GM19463 (cell line): Measurements from ENCODE around the gene RALGDS.
"Not testable (repeated sequence)": the region's sequence is repeated elsewhere in the genome, so short reads cannot be mapped to it uniquely, and the experiment has no call there.

Experiments
- ATAC-seq: cut with Tn5 transposase; IDR thresholded peaks from one replicate; pipeline ENCODE4 v1.9.1; 2021; ENCODE audit warnings: mild to moderate bottlenecking, moderate library complexity; ENCODE audit not compliant: unreplicated experiment

Gene RALGDS

DNA sequence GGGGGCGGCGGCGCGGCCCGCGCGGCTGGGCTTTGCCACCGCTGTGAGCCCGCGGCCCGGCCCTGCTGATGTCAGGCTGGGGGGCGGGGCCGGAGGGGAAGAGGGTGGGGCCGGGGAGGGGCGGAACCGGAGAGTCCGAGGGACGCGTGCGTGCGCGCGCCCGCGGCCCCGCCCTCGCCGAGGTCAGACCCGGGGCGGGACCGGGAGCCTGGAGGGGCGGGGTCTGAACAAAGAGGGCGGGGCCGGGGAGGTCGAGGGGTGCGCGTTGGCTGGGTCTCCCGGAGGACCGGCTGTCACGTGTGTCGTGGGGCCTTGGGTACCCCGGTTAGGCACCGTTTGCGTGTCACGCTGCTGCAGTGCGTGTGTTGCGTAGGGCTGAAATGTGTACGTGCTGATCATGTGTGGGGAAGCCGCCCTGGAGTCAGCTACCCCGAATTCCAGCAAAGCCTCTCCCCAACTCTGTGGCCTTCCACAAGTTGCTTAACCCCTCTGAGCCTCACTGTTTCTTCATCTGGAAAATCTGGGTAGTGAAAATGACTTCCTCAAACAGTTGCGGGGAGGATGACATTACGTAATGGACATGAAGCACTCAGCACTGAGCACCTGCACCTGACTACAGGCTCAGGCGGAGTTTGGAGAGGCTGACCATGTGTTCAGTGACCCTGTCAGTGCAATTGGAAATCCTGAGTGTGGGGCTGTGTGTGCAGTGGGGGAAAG, at the start of gene RALGDS:
Gene RALGDS (minus strand): TSS at position 43 of the 717 bp plus-strand sequence. CDS start 86 bp downstream, outside the sequence.
- peak; percentile 62 for ATAC-seq

DNA sequence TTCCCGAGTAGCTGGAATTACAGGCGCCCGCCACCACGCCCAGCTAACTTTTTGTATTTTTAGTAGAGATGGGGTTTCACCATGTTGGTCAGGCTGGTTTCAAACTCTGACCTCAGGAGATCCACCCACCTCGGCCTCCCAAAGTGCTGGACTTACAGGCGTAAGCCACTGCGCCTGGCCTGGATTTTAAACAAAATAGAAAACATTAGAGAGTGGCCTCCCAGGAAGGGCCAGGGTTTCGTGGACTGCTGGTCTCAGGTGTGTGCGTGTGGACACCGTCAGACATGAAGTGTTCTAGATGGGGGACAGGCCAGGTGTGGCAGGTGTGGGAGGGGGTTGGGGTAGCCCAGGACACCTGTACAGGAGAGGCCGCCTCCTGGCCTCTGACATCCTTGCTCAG, 49.7 kb upstream of the RALGDS start:
- no peak for ATAC-seq

DNA sequence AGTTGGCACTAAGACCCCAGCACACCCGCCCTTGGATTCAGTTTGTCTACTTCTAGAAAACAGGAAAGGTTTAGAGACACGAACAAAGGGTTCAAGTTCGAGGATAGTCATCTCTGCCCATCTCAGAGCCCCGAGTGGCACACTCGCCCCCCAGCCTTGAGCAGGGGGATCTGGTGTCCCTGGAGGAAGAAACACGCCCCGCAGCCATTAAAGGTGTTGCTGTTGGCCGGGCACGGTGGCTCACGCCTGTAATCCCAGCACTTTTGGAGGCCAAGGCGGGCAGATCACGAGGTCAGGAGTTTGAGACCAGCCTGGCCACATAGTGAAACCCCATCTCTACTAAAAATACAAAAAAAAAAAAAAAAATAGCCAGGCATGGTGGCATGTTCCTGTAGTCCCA, 48.6 kb upstream of the RALGDS start:
- ATAC-seq = not testable (repeated sequence)

DNA sequence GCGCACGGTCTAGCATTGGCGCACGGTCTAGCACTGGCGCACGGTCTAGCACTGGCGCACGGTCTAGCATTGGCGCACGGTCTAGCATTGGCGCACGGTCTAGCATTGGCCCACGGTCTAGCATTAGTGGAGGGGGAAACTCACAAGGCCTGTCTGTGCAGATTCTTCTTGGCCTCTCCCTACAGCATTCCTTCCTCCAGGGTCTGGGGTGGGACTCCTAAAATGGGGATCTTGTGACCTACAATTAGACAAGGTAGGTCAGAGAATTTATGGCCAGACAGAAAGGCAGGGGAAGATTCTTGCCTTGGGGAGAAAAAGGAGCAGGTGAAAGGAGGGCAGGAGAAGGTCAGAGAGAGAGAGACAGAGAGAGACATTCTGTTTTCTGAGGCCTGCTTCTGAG, 48.1 kb upstream of the RALGDS start:
- ATAC-seq = no peak

DNA sequence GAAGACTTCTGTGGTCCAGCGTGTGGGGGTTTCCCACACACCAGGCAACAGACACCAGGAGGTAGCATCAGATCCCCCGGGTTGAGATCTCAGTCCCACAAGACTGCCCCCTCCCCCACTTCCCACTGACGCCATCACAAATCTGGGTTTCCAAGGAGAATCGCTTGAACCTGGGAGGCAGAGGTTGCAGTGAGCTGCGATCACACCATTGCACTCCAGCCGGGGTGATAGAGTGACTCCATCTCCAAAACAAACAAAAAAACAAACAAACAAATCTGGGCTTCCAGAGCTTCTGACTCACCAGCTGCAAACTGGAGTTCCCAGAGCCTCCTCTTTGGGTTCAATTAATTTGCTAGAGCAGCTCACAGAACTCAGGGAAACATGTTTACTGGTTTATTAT, 47.4 kb upstream of the RALGDS start:
- ATAC-seq = no peak

DNA sequence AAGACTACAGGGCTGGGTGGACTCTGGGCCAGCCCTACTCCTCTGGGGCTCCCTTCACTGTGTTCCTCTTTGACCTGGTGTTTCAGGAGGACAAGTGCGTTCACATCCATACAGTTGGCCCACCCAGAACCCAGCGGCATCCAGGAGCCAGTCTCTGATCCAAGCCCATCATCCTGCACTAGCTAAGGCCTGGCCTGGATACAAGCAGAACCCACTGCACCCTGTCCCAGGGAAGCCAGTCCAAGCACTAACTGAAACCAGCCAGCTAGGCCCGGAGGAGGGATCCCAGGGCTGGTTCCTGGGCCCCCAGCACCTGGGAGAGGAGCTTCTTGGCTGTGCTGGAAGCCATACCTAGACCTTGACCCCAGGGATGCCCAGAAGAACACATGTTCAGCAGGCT, 46.7 kb upstream of the RALGDS start:
- no peak for ATAC-seq

DNA sequence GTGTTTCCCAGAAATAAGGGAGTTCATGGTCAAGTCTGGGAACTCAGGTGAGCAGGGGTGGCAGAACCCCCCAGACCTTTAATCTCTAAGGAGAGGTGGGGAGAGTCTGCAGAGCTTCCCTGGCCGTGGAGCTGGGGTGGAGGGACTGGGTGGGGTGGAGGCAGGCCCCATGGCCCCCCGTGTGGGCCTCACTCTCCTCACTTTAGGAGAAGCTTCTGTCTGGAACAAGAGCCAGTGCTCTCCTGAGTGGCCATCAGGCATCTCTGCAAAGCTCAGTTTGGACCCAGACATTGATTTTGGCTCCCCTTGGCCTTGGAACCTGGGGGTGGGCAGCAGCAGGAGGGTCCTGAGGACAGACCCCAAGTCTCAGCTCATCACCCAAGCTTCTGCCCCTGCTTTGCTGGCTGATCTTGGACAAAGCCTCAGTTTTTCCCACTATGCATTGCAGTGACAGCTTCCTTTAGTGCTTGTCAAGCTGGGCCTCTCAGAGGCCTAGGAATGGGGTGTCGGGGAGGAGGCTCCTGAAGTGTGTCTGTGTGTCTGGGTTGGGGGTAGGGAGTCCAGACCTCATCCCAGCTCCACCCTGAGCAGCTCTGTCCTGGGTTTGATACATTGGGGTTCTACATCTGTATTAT, 46.2 kb upstream of the RALGDS start:
- no peak for ATAC-seq

DNA sequence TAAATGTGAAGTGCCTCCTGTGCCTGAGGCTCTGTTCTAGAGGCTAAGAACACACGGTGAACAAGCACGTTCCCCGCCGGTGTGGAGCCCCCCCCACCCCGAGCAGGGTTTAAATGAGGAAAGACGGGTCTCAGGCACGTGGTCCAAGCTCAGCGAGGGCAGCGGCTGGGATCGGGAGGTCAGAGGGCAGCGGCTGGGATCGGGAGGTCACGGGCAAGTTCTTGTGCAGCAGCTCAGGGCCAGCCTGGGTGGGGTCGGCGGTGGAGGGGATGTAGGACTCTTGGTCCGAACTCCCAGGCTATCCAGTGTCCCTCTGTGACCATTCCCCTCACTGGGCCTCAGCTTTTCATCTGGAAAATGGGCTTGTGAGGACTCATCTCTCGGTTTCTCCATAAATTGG, 45.4 kb upstream of the RALGDS start:
- no peak for ATAC-seq

DNA sequence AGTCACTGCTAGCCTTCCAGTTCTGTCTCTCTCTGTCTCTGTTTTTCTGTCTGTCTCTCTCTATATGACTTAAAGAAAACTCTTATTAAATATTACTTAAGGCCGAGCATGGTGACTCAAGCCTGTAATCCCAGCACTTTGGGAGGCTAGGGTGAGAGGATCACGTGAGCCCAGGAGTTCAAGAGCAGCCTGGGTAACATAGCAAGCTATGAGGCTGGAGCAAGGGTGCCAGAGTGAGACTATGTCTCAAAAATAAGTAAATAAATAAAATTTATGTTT, 44.4 kb upstream of the RALGDS start:
- no peak for ATAC-seq

DNA sequence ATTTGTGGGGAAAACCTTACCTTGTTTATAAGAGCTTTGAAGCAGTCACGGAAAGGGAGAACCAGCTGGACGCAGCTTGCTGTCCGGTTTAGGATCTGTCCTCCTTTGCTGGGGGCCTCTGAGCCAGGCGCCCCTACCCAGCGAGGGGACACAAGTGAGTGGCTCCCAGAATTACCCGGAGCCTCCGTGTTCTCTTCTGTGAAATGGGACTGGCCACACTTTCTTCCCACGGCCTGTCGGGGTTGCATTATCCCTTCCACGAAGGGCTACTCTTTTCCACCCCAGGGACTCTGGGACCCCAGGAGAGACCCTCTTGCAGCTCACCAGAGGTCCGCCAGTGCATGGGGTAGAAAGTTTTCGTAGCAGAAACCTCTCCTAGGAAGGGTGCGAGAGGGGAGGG, 43.2 kb upstream of the RALGDS start:
- no peak for ATAC-seq

DNA sequence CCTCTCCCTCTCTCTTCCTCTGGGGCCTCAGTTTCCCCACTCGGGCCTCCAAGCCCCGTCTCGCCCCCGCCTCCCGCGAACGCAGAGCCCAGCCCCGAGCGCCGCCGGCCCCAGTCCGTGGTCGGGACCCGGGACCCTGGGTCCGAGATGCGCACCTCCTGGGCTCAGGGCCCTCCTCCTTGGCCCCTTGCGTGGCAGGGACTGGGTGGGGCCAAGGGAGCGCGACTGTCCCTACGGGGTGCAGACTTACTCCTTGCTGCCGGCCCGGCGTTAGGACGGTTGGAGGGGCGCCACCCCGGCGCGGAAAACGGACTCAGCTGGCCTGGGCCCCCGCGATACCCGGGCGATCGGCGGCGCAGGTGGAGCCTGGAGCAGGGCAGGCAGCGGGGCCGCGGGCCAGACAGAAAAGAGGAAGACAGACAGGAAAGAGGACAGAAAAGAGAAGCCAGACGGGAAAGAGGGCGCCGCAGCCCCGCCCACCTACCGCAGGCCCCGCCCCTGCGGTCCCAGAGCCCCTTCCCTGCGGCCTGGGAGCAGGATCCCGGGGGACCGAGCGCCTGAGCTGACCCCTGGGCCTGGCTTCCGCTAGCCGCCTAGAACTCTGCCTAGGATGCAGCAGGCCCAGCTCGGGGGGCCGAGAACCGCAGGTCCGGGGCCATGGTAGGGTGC, 42.6 kb upstream of the RALGDS start, which contains the start of gene GBGT1:
Gene GBGT1 (minus strand): TSS at position 411 of the 669 bp plus-strand sequence. CDS start 1,502 bp downstream, outside the sequence.
- no peak for ATAC-seq

DNA sequence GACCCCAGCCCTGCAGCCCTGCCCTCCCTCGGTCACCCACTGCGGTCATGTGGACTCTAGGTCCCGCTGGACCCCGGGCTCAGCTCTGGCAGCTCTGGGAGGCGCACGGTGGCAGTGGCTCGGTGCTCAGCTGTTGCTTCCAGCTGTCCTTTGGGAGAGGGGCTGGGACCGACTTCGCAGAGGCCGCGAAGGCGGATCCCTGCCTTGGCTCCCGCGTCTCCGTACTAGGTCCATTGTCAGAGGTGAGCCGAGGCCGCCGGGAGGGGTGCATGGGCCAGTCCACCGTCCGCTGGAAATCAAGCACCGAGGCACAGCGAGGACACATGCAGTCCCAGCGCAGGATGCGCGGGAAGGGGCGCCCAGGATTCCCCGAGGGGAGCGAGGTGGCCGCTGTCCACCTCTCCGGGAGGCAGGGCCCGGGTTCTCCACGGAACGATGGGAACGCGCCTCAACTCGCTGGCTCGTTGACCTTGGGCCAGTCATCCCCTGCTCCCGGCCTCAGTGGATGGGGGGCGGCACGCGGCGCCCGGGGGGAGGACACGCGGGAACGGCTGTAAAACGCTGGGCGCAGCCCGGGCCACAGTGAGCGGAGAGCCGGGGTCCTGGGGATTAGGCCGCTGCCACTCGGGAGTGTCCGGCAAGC, 41.9 kb upstream of the RALGDS start:
- no peak for ATAC-seq

DNA sequence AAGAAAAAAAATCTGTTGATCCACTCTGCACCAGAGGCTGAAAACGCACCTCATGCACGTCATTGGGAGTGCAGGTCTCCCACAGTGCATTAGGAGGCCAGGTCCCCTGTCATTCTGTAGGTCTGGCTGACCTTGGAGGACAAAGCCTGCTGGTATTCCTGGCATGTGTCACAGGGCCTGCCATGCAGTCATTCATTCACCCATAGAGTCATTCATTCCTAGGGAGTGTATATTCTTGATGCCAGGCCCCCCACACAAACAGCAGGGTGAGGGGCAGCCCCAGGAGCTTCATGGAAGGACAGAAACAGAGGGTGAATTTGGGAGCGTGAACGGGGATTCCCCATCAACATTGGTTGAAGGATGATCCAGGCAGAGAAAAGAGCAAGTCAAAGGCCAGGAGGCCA, 40.5 kb upstream of the RALGDS start:
- ATAC-seq = no peak

DNA sequence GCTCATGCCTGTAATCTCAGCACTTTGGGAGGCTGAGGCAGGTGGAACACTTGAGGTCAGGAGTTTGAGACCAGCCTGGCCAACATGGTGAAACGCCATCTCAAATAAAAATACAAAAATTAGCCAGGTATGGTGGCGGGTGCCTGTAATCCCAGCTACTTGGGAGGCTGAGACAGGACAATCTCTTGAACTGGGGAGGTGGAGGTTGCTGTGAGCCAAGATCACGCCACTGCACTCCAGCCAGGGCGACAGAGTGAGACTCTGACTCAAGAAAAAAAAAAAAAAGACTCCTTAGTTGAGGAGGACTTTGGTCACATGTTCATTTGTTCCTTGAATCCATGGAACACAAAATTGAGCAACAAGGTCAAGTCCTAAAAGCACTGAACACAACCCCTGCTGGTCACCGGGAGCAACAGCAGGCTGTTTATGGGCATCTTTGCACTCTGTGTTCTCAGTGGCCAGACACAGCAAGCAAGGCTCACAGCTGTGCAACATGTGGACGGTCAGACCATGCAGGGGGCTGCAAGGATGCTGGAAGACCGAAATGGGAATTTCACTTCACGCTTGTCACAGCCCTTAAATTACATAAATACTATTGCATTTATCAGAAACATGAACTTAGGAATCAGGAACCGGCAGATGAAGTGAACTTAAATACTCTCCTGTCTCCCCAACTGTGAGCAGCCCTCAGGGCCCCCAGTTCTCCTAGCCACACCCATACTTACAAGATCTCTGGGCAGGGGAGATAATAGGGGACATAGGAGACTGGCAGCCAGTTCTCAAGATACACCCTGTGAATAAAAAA, 39.9 kb upstream of the RALGDS start:
- no peak for ATAC-seq

DNA sequence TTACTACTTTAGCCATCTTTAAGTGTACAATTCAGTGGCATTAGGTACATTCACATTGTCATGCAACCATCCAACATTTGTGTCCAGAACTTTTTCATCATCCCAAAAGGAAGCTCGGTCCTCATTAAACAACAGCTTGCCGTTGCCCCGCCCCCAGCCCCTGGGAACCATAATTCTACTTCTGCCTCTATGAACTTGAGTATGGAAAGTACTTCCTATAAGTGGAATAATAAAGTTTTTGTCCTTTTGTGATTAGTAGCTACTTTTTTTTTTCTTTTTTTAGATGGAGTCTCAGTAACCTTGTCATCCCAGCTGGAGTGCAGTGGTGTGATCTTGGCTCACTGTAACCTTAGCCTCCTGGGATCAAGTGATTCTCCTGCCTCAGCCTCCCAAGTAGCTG, 37.7 kb upstream of the RALGDS start:
- ATAC-seq = no peak

DNA sequence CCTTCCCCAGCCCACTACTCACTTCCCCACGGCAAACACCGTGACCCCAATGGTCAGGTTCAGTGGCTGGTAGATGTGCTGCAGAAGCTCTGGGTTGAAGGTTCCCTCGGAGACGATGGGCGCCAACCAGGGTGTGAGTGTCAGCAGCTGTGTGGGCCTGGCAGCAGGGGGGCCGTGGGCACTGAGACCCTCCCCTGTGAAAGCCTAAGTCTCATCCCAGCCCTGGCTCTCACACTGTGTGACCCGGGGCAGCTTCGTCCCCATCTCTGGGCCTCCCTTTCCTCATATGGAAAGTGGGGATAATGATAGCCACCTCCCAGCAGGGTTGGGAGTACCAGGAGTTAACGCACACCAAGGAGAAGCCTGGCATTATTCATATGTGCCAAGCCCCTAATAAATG, 34.1 kb upstream of the RALGDS start:
- no peak for ATAC-seq

DNA sequence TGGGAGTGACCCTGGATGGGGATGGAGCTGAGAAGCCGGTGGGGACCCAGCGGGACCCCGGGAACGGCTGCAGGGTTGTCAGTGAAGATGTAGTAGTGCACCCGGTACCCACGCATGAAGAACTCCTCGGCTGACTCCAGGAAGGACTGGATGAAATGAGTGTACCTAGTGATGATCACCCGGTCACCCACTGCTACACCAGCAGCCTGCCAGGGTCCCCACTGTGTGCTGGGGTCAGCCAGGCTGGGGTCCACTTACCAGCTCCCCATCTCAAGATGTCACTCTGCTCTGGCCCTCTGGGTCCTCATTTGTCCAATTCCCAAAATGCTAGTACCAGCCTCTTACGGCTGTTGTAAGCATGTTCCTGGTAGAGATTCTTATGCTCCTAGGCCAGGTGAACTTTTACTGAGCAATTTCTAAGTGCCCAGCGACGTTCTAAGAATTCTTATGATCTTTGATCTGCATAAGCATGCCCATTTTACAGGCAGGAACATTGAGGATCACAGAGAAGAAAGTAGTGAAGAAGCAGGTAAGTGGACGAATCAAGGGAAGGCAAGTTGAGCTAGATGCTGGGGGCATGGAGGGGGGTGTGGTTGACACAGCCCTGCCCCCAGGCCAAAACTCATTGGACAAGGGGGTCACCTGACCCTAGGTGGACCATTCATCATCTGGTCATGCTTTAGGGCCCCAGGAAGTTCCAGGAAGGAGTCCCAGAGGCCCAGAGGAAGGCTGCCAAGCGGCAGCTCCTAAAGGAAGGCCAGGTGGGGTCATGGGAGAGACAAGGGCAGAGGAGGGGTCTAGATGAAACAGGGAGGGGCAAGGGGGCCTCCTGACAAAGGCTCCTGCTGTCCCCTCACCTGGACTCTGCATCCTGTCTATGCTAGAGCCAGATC, 33.3 kb upstream of the RALGDS start:
- ATAC-seq = no peak

DNA sequence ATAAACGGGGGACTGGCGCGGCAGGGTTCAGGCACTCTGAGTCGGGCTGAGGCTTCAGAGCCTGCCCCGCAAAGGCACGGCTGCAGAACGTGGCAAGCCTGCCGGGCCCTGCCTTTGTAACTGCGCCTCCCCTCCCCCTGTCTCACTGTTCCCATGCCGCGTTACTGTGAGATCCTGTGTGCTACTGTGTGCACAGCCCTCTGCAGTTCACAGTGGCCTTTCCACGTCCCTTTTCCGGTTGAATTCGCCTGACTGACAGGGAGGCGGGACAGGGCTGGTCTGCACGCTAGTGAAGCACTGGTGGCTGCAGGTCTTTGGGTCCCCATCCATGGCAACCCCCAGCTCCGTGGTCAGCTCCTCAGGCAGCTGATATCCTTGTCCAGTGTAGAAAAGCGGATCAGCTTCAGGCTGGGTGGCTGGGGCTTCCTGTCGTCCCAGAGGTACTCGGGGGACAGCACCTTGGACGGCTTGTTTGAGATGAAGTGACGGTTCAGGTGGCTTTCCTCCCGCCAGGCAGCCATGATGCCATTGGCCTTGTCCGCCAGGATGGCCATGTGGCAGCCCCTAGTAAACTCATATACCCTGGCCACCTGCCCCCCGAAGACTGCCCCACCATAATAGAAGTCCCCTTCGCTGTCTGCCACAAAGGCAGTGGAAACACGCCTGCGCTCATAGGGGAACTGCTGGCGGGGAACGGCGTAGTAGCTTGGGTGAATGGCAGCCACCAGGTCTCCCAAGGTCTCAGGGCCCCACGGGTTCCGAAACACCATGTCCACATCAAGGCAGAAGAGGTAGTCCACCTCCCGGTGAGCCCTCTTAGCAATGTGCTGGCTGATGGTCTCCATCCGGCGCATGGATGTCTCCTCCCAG, 32.4 kb upstream of the RALGDS start:
- no peak for ATAC-seq
